B cell (primary cell): ENCODE results near the gene CDHR2. TPM values are rescaled to one million over a fixed set of nuclear protein-coding genes. Genes with fewer than 3 reads are reported as not detected.

Experiments
- ATAC-seq: fragments of 200-7000 bp; cut with Tn5 transposase; one replicate; pipeline ENCODE4 v1.10.0; 2021; ENCODE audit warnings: low read depth, mild to moderate bottlenecking, moderate number of reproducible peaks, moderate library complexity
- CTCF ChIA-PET: fragments of 350-600 bp; sonication (Branson Sonifier 250); formaldehyde crosslinking; loops from one replicate; lab custom pipeline; 2021; ENCODE audit warnings: antibody characterized with exemption, inconsistent platforms; lab: Charles Lee
- POLR2A ChIA-PET: fragments of 350-600 bp; sonication (Branson Sonifier 250); formaldehyde crosslinking; loops from one replicate; lab custom pipeline; 2021; ENCODE audit warnings: antibody characterized with exemption; lab: Charles Lee
- DNase-seq: peaks from one replicate; pipeline ENCODE4 v3.0.0; 2013
- H2AFZ ChIP-seq: 2 replicates; pipeline ENCODE4 v1.6.1; 2012; ENCODE audit warnings: mild to moderate bottlenecking, low read depth, low read length; ENCODE audit not compliant: insufficient read depth, poor library complexity, severe bottlenecking
- H3K27ac ChIP-seq, 2 donors: 1 replicate in 1 of 2; 2 replicates in 1 of 2; pipeline ENCODE4 v1.5.1; 2012 to 2013; ENCODE audit warnings: low read length in 2 of 2, mild to moderate bottlenecking in 2 of 2, moderate library complexity in 1 of 2
- H3K27me3 ChIP-seq, 4 experiments: fragments of 200-600 bp in 1 of 4; sonication (generic) in 1 of 4; replicated peaks in 1 of 4; 1 replicate in 2 of 4; 2 replicates in 2 of 4; pipeline versions ENCODE4 v1.6.1 to v1.7.0; 2013 to 2016; ENCODE audit warnings: low read length in 3 of 4, mild to moderate bottlenecking in 2 of 4, mixed read lengths in 1 of 4, moderate library complexity in 1 of 4; ENCODE audit not compliant: insufficient read depth in 4 of 4, control insufficient read depth in 3 of 4; ENCODE audit errors: control extremely low read depth in 1 of 4
- H3K36me3 ChIP-seq, 2 experiments: replicated peaks in 1 of 2; 1 replicate in 1 of 2; 2 replicates in 1 of 2; pipeline versions ENCODE4 v1.6.1 to v1.7.1; 2013; ENCODE audit warnings: low read length in 1 of 2; ENCODE audit not compliant: insufficient read depth in 2 of 2, control insufficient read depth in 1 of 2; ENCODE audit errors: control extremely low read depth in 1 of 2, extremely low read depth in 1 of 2
- H3K4me1 ChIP-seq, 2 donors: fragments of 200-600 bp in 1 of 2; sonication (generic) in 1 of 2; 1 replicate in 1 of 2; 2 replicates in 1 of 2; pipeline versions ENCODE4 v1.5.1 to v1.6.1; 2013 to 2017; ENCODE audit warnings: low read length in 2 of 2; ENCODE audit not compliant: control insufficient read depth in 2 of 2, insufficient read depth in 2 of 2
- H3K4me2 ChIP-seq: replicated peaks from 2 replicates; pipeline ENCODE3; 2012; ENCODE audit warnings: mild to moderate bottlenecking, low read depth, low read length; ENCODE audit not compliant: poor library complexity, severe bottlenecking
- H3K4me3 ChIP-seq, 5 experiments: fragments of 200-600 bp in 1 of 5; sonication (generic) in 1 of 5; 1 replicate in 3 of 5; 2 replicates in 2 of 5; pipeline versions ENCODE4 v1.5.1 to v1.7.0; 2011 to 2016; ENCODE audit warnings: low read length in 4 of 5, mild to moderate bottlenecking in 4 of 5, low read depth in 2 of 5, control low read depth in 1 of 5, moderate library complexity in 1 of 5; ENCODE audit not compliant: insufficient read depth in 1 of 5; ENCODE audit errors: control extremely low read depth in 1 of 5, extremely low read depth in 1 of 5
- H3K79me2 ChIP-seq: fragments of 200-600 bp; sonication (generic); one replicate; pipeline ENCODE4 v1.6.0; 2016; ENCODE audit warnings: low read length; ENCODE audit not compliant: control insufficient read depth, insufficient read depth
- H3K9ac ChIP-seq: fragments of 200-600 bp; sonication (generic); 2 replicates; pipeline ENCODE4 v1.6.1; 2017; ENCODE audit warnings: mild to moderate bottlenecking, low read length, moderate library complexity
- H3K9me3 ChIP-seq, 3 donors: one replicate each; pipeline versions ENCODE4 v1.6.1 to v1.7.1; 2013; ENCODE audit warnings: low read length in 2 of 3; ENCODE audit not compliant: control insufficient read depth in 2 of 3, insufficient read depth in 1 of 3; ENCODE audit errors: control extremely low read depth in 1 of 3
- H4K20me1 ChIP-seq: 2 replicates; pipeline ENCODE4 v1.6.0; 2012; ENCODE audit warnings: mild to moderate bottlenecking, low read length; ENCODE audit not compliant: insufficient read depth, control insufficient read depth, poor library complexity, severe bottlenecking
- H3K27ac Mint-ChIP-seq: one replicate; pipeline ENCODE4 v1.8.0; 2021; ENCODE audit warnings: mixed read lengths
- H3K27me3 Mint-ChIP-seq: one replicate; pipeline ENCODE4 v1.8.0; 2021; ENCODE audit warnings: mixed read lengths
- H3K4me1 Mint-ChIP-seq: one replicate; pipeline ENCODE4 v1.8.0; 2021; ENCODE audit warnings: mixed read lengths
- H3K4me3 Mint-ChIP-seq: one replicate; pipeline ENCODE4 v1.8.0; 2021; ENCODE audit warnings: mixed read lengths
- H3K9me3 Mint-ChIP-seq: one replicate; pipeline ENCODE4 v1.8.0; 2022; ENCODE audit warnings: mixed read lengths; ENCODE audit not compliant: insufficient read depth
- CTCF ChIP-seq: fragments of 200-600 bp; IDR thresholded peaks from one replicate; pipeline ENCODE4 v1.8.0; 2022; ENCODE audit warnings: antibody characterized with exemption, mild to moderate bottlenecking
- EZH2 ChIP-seq: IDR thresholded peaks from 2 replicates; pipeline ENCODE4 v1.6.1; 2012; ENCODE audit warnings: borderline replicate concordance, low read depth, mild to moderate bottlenecking, moderate library complexity, low read length; ENCODE audit not compliant: insufficient read depth, poor library complexity, severe bottlenecking
- WGBS: methylation state at CpG from one replicate; pipeline ENCODE4 v1.1.5; 2013; ENCODE audit warnings: missing lambda C conversion rate; ENCODE audit not compliant: insufficient coverage; 5-methylcytosine and 5-hydroxymethylcytosine counted together
- intact Hi-C: fragments of 100-400 bp; cut with micrococcal nuclease; formaldehyde crosslinking; loops from one replicate; pipeline ENCODE4 v1.10.0; 2022
- polyA plus RNA-seq: library from polyadenylated mRNA; depleted of rRNA; stranded (reverse); fragments of >200 nt; gene quantifications from 2 replicates; pipeline ENCODE4 v1.2.3, GENCODE V29; 2012
- total RNA-seq, 2 donors: library from RNA; stranded (reverse); fragments of 120-200 nt in 1 of 2; gene quantifications; 1 replicate in 1 of 2; 2 replicates in 1 of 2; pipeline versions ENCODE4 v1.2.3 to v1.2.4, GENCODE V29; 2013 to 2022

The CDHR2 gene
- total and polyA plus RNA-seq, 2 donors (not counting 1 experiment from before 2014, with no cell fraction given): 0.25 to 1.7 TPM

- Histone ChIP-seq H3K9me3 (no peaks in the 10 kb centered on the region), H3K27me3 (no peaks in the 10 kb centered on the region), H3K9ac (no peak overlapping the region), H3K4me1 (peaks cover 62 to 68% of the 10 kb centered on the region in 2 donors), H2AFZ (no peak overlapping the region), H3K4me3 (no peak overlapping the region), H3K79me2 (peaks cover 59% of the 10 kb centered on the region), H3K4me2 (peak overlapping the region; percentile 68), H4K20me1 (peaks cover 95% of the 10 kb centered on the region), H3K36me3 (peaks cover 0 to 72% of the 10 kb centered on the region in 2 experiments), H3K27ac (peak overlapping the region; percentile 7 to 31)
- H3K9me3 Mint-ChIP-seq: no peaks in the 10 kb centered on the region
- intact Hi-C loops: no loop called here
- ChIA-PET CTCF (interaction anchor here (2.8 kb wide), 1 partner anchor 11 kb away, joined by 21 read pairs; no protein-coding TSS in a partner anchor), POLR2A (interaction anchor here (1.1 to 1.6 kb wide), 2 partner anchors 12 to 17 kb away, joined by 3 to 6 read pairs; no protein-coding TSS in a partner anchor)
- peaks cover 55% of the 10 kb centered on the region for H3K4me1 Mint-ChIP-seq
- no peak overlapping the region for H3K4me3 Mint-ChIP-seq
- 91% methylated on average over 21 of the region's 28 CpGs for WGBS
- no peaks in the 10 kb centered on the region for H3K27me3 Mint-ChIP-seq
- DNase-seq: no peak
- TF ChIP-seq EZH2 (no peak), CTCF (no peak)
- no peak for ATAC-seq
- H3K27ac Mint-ChIP-seq: peak overlapping the region; percentile 76
These were observed 17.1 kb upstream of the CDHR2 start for GRCh38 chr5:176531902-176532493.

GRCh38 chr5:176532795-176533194, 16.3 kb upstream of the CDHR2 start:
- Mint-ChIP-seq H3K4me3 (no peak overlapping the region), H3K27ac (no peak overlapping the region), H3K9me3 (no peaks in the 10 kb centered on the region), H3K4me1 (peaks cover 57% of the 10 kb centered on the region), H3K27me3 (no peaks in the 10 kb centered on the region)
- Histone ChIP-seq H3K79me2 (peaks cover 59% of the 10 kb centered on the region), H3K9me3 (no peaks in the 10 kb centered on the region), H4K20me1 (peaks cover 89% of the 10 kb centered on the region), H3K4me2 (peak overlapping the region; percentile 92), H3K27me3 (no peaks in the 10 kb centered on the region), H3K4me1 (peaks cover 62 to 68% of the 10 kb centered on the region in 2 donors), H3K4me3 (peak overlapping the region in 3 of 5 experiments; percentile 27 to 94 (median 84)), H3K9ac (peak overlapping the region; percentile 98), H2AFZ (no peak overlapping the region), H3K36me3 (peaks cover 0 to 64% of the 10 kb centered on the region in 2 experiments), H3K27ac (peak overlapping the region; percentile 93 to 99)
- WGBS: 93% methylated on average over 9 of the region's 9 CpGs
- no peak for TF ChIP-seq EZH2
- TF ChIP-seq CTCF: no peak
- DNase-seq: no peak
- ChIA-PET POLR2A (interaction anchor here (0.6 kb wide), 1 partner anchor 98 kb away, joined by 4 read pairs; no protein-coding TSS in a partner anchor), CTCF (interaction anchor here (1.6 to 4.1 kb wide), 2 partner anchors 11 to 490 kb away, joined by 3 to 28 read pairs; partner anchors contain the start of gene ZNF346)
- intact Hi-C loops: no loop called here
- ATAC-seq: no peak
